ENCODE measurements around the gene KCNN2. TPM values are rescaled to one million over a fixed set of nuclear protein-coding genes. Genes with fewer than 3 reads are reported as not detected.

KCNN2 gene
- total RNA-seq, 1 donor from 2014 or later, result 2.1 TPM

GRCh38 chr5:114362977-114363761 is 1.3 kb downstream of the KCNN2 start:
- TF ChIP-seq CTCF (IDR thresholded peaks at IDR 0.05), result no peak
- Histone ChIP-seq H3K36me3 (no peaks in the 10 kb centered on the region), H3K4me3 (peak overlapping the region; percentile 58), H3K27ac (no peak overlapping the region), H3K27me3 (peaks cover 62% of the 10 kb centered on the region), H3K9me3 (no peaks in the 10 kb centered on the region), H3K4me1 (peaks cover 13% of the 10 kb centered on the region)
- intact Hi-C loops (cut with DNase I), result no loop called here
- ATAC-seq, result peak; percentile 7
- DNase-seq, result no peak

GRCh38 chr5:114363837-114364236 is 2.0 kb downstream of the KCNN2 start:
- no peak for TF ChIP-seq CTCF (IDR thresholded peaks at IDR 0.05)
- Histone ChIP-seq H3K4me1 (peaks cover 13% of the 10 kb centered on the region), H3K36me3 (no peaks in the 10 kb centered on the region), H3K9me3 (no peaks in the 10 kb centered on the region), H3K27ac (no peak overlapping the region), H3K27me3 (peaks cover 62% of the 10 kb centered on the region), H3K4me3 (peak overlapping the region; percentile 58)
- intact Hi-C loops (cut with DNase I), result no loop called here
- DNase-seq (no peak), ATAC-seq (no peak)

GRCh38 chr5:114367029-114367428 is 5.2 kb downstream of the KCNN2 start:
- Histone ChIP-seq H3K27ac (no peak overlapping the region), H3K36me3 (no peaks in the 10 kb centered on the region), H3K9me3 (no peaks in the 10 kb centered on the region), H3K4me1 (peaks cover 7% of the 10 kb centered on the region), H3K27me3 (peaks cover 36% of the 10 kb centered on the region), H3K4me3 (no peak overlapping the region)
- ATAC-seq, result no peak
- intact Hi-C loops (cut with DNase I), result no loop called here
- no peak for DNase-seq
- TF ChIP-seq CTCF (IDR thresholded peaks at IDR 0.05), result no peak

GRCh38 chr5:114369680-114370417 is 8.0 kb downstream of the KCNN2 start:
- TF ChIP-seq CTCF (IDR thresholded peaks at IDR 0.05), result no peak
- H3K27ac ChIP-seq, result no peak overlapping the region
- H3K36me3 ChIP-seq, result no peaks in the 10 kb centered on the region
- intact Hi-C loops (cut with DNase I), result no loop called here
- H3K4me1 ChIP-seq, result no peaks in the 10 kb centered on the region
- DNase-seq (no peak), ATAC-seq (no peak)
- H3K4me3 ChIP-seq, result no peak overlapping the region
- H3K27me3 ChIP-seq, result peaks cover 7% of the 10 kb centered on the region
- H3K9me3 ChIP-seq, result no peaks in the 10 kb centered on the region

GRCh38 chr5:114377050-114377844 is 15.4 kb downstream of the KCNN2 start:
- H3K27me3 ChIP-seq, result no peaks in the 10 kb centered on the region
- no peak overlapping the region for H3K27ac ChIP-seq
- peaks cover 3% of the 10 kb centered on the region for H3K4me1 ChIP-seq
- no peaks in the 10 kb centered on the region for H3K9me3 ChIP-seq
- no peak for TF ChIP-seq CTCF (IDR thresholded peaks at IDR 0.05)
- no peak for DNase-seq
- no peaks in the 10 kb centered on the region for H3K36me3 ChIP-seq
- ATAC-seq, result no peak
- H3K4me3 ChIP-seq, result no peak overlapping the region
- intact Hi-C loops (cut with DNase I), result no loop called here
